Measurements from ENCODE around the gene THOC5. TPM values are rescaled to one million over a fixed set of nuclear protein-coding genes. Genes with fewer than 3 reads are reported as not detected.
A peak's percentile ranks its signal among the peaks of the same experiment; 100 is the strongest.
"Not testable (repeated sequence)": the region's sequence is repeated elsewhere in the genome, so short reads cannot be mapped to it uniquely, and the experiment has no call there.

The THOC5 gene
- total and polyA plus RNA-seq, 4 donors: 18.3 to 174 (median 55.6) TPM

DNA sequence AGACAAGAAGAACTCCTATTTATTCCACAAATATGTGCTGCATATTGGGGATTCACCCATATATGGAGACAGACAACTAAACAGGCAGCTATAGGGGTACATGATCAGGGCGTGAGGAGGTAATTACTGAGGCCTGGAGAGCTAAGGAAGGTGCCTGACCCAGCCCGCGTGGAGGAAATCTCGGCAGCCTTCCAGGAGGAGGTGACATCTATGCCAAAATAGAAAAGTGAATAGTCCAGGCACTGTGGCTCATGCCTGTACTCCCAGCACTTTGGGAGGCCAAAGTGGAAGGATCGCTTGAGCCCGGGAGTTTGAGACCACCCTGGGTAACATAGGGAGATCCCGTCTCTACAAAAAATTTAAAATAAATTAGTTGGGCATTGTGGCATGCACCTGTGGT lies 13.8 kb upstream of the THOC5 start:
- H3K36me3 ChIP-seq (ENCODE audit: control insufficient read depth in 1 of 2, insufficient read depth in 2 of 2, low read length in 1 of 2): peaks cover 0 to 3% of the 10 kb centered on the region in 2 donors
- whole genome bisulfite sequencing, 2 donors: 81 to 97% methylated on average over 7 of the region's 7 CpGs
- intact Hi-C loops (cut with DNase I): no loop called here

GRCh38 chr22:29566513-29566912 lies 13.0 kb upstream of the THOC5 start:
- H3K9me3 ChIP-seq (ENCODE audit: control insufficient read depth, low read length); ATAC-seq (ENCODE audit: low FRiP score); intact Hi-C loops (cut with DNase I); H3K36me3 ChIP-seq (ENCODE audit: control insufficient read depth in 1 of 2, insufficient read depth in 2 of 2, low read length in 1 of 2); H3K27me3 ChIP-seq (ENCODE audit: control insufficient read depth in 1 of 2, insufficient read depth in 2 of 2, low read length in 1 of 2); H3K4me1 ChIP-seq (ENCODE audit: control insufficient read depth in 1 of 2, insufficient read depth in 2 of 2, low read length in 2 of 2); DNase-seq; H3K27ac ChIP-seq (ENCODE audit: low read depth in 1 of 2, low read length in 2 of 2); H3K4me3 ChIP-seq (ENCODE audit: low read length in 2 of 2): not testable (repeated sequence)
- WGBS, 2 donors: 94 to 97% methylated on average over 7 of the region's 7 CpGs

More for the DNA sequence above, 13.8 kb upstream of the THOC5 start:
- no peak overlapping the region for H3K4me3 ChIP-seq (ENCODE audit: low read length in 2 of 2)
- no peaks in the 10 kb centered on the region for H3K27me3 ChIP-seq (ENCODE audit: control insufficient read depth in 1 of 2, insufficient read depth in 2 of 2, low read length in 1 of 2)
- ATAC-seq (ENCODE audit: low FRiP score): no peak
- no peak overlapping the region for H3K27ac ChIP-seq (ENCODE audit: low read depth in 1 of 2, low read length in 2 of 2)
- H3K4me1 ChIP-seq (ENCODE audit: control insufficient read depth in 1 of 2, insufficient read depth in 2 of 2, low read length in 2 of 2): no peaks in the 10 kb centered on the region
- no peak for DNase-seq
- no peaks in the 10 kb centered on the region for H3K9me3 ChIP-seq (ENCODE audit: control insufficient read depth, low read length)

- intact Hi-C loops (cut with DNase I): no loop called here
- Histone ChIP-seq H3K27ac (ENCODE audit: low read depth in 1 of 2, low read length in 2 of 2) (no peak overlapping the region), H3K27me3 (ENCODE audit: control insufficient read depth in 1 of 2, insufficient read depth in 2 of 2, low read length in 1 of 2) (no peaks in the 10 kb centered on the region), H3K36me3 (ENCODE audit: control insufficient read depth in 1 of 2, insufficient read depth in 2 of 2, low read length in 1 of 2) (peaks cover 0 to 4% of the 10 kb centered on the region in 2 donors), H3K4me3 (ENCODE audit: low read length in 2 of 2) (no peak overlapping the region), H3K9me3 (ENCODE audit: control insufficient read depth, low read length) (no peaks in the 10 kb centered on the region), H3K4me1 (ENCODE audit: control insufficient read depth in 1 of 2, insufficient read depth in 2 of 2, low read length in 2 of 2) (no peaks in the 10 kb centered on the region)
- WGBS, 2 donors: 74 to 84% methylated on average over 6 of the region's 6 CpGs
- DNase-seq (no peak), ATAC-seq (ENCODE audit: low FRiP score) (no peak)
Observed at GRCh38 chr22:29563652-29564460, 10.3 kb upstream of the THOC5 start.

DNA sequence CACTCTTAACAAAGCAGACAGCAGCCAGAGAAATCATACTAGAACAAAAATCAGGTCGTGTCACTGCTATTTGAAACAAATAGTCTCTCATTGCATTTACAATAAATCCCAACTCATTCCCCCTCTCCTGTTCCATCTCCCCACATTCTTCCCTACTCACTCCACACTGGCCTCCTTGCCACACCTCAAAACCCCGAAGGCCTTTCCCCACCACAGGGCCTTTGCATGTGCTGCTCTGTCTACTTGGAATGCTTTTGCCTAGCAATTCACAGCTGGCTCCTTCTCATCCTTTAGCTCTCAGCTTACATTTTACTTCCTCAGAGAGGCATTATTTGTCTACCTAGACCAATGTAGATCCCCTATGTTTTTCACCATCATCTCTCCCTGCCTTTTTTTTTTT lies 6.3 kb upstream of the THOC5 start:
- intact Hi-C loops (cut with DNase I): no loop called here
- Histone ChIP-seq H3K27ac (ENCODE audit: low read depth in 1 of 2, low read length in 2 of 2) (no peak overlapping the region), H3K36me3 (ENCODE audit: control insufficient read depth in 1 of 2, insufficient read depth in 2 of 2, low read length in 1 of 2) (peaks cover 0 to 6% of the 10 kb centered on the region in 2 donors), H3K4me3 (ENCODE audit: low read length in 2 of 2) (no peak overlapping the region), H3K27me3 (ENCODE audit: control insufficient read depth in 1 of 2, insufficient read depth in 2 of 2, low read length in 1 of 2) (no peaks in the 10 kb centered on the region), H3K9me3 (ENCODE audit: control insufficient read depth, low read length) (no peaks in the 10 kb centered on the region), H3K4me1 (ENCODE audit: control insufficient read depth in 1 of 2, insufficient read depth in 2 of 2, low read length in 2 of 2) (no peaks in the 10 kb centered on the region)
- 88 to 94% methylated on average over 2 of the region's 2 CpGs for WGBS, 2 donors
- ATAC-seq (ENCODE audit: low FRiP score) (no peak), DNase-seq (no peak)

DNA sequence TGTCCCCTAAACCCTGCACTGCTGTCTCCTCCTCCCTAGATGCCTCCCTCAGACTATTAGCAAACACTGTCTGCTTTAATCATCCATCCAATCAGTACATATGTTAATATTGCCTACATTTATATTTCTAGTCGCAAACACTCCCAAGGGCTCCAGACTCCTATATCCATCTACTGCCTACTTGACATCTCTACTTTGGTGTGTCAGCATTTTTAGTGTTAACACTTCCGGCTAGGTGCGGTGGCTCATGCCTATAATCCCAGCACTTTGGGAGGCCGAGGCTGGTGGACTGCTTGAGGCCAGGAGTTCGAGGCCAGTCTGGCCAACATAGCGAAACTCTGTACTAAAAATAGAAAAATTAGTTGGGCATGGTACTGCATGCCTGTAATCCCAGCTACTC lies 5.5 kb upstream of the THOC5 start:
- no peaks in the 10 kb centered on the region for H3K9me3 ChIP-seq (ENCODE audit: control insufficient read depth, low read length)
- no peak overlapping the region for H3K27ac ChIP-seq (ENCODE audit: low read depth in 1 of 2, low read length in 2 of 2)
- WGBS, 2 donors: 81 to 84% methylated on average over 6 of the region's 6 CpGs
- intact Hi-C loops (cut with DNase I): no loop called here
- no peaks in the 10 kb centered on the region for H3K27me3 ChIP-seq (ENCODE audit: control insufficient read depth in 1 of 2, insufficient read depth in 2 of 2, low read length in 1 of 2)
- no peaks in the 10 kb centered on the region for H3K4me1 ChIP-seq (ENCODE audit: control insufficient read depth in 1 of 2, insufficient read depth in 2 of 2, low read length in 2 of 2)
- peaks cover 0 to 6% of the 10 kb centered on the region in 2 donors for H3K36me3 ChIP-seq (ENCODE audit: control insufficient read depth in 1 of 2, insufficient read depth in 2 of 2, low read length in 1 of 2)
- ATAC-seq (ENCODE audit: low FRiP score) (no peak), DNase-seq (no peak)
- H3K4me3 ChIP-seq (ENCODE audit: low read length in 2 of 2): no peak overlapping the region

DNA sequence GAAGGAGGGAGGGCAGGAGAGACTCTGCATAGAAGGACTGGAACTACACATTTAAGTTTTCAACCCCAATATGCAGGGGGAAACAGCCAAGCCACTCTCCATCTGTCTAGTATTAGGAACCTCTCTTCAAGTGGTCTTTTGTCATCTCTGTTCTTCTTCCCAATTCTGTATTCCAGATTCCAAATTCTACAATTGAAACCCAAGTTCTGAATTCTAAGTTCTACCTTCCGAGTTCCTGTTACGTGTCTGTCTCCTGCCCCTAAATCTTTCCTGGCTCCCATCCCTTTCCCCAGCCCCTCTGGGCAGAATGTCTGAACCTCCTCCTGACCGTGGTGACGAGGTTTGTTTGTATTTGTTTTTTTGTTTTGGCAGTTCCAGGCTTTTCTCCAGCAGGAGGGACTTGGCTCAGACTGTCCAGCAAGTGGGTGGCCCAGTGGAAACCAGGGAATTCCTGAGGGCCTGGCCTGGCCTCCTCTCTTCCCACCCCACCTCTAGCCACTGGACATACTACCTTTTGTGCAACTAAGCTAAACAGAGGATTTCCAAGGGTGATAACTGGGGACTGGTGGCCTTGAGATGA lies 1.6 kb upstream of the THOC5 start:
- no peak overlapping the region for H3K4me3 ChIP-seq (ENCODE audit: low read length in 2 of 2)
- H3K27me3 ChIP-seq (ENCODE audit: control insufficient read depth in 1 of 2, insufficient read depth in 2 of 2, low read length in 1 of 2): no peaks in the 10 kb centered on the region
- no peaks in the 10 kb centered on the region for H3K9me3 ChIP-seq (ENCODE audit: control insufficient read depth, low read length)
- H3K27ac ChIP-seq (ENCODE audit: low read depth in 1 of 2, low read length in 2 of 2): no peak overlapping the region
- 26 to 34% methylated on average over 4 of the region's 4 CpGs for WGBS, 2 donors
- intact Hi-C loops (cut with DNase I): no loop called here
- ATAC-seq (ENCODE audit: low FRiP score) (no peak), DNase-seq (no peak)
- H3K4me1 ChIP-seq (ENCODE audit: control insufficient read depth in 1 of 2, insufficient read depth in 2 of 2, low read length in 2 of 2): no peaks in the 10 kb centered on the region
- peaks cover 0 to 2% of the 10 kb centered on the region in 2 donors for H3K36me3 ChIP-seq (ENCODE audit: control insufficient read depth in 1 of 2, insufficient read depth in 2 of 2, low read length in 1 of 2)

DNA sequence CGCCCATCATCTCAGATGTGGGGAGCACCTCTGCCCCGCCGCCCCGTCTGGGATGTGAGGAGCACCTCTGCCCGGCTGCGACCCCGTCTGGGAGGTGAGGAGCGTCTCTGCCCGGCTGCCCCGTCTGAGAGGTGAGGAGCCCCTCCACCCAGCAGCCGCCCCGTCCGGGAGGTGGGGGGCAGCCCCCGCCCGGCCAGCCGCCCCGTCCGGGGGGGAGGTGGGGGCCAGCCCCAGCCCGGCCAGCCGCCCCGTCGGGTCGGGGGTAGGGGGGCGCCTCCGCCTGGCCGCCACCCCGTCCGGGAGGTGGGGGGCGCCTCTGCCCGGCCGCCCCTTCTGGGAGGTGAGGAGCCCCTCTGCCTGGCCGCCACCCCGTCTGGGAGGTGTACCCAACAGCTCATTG lies 1.2 kb downstream of the THOC5 start:
- H3K27me3 ChIP-seq (ENCODE audit: control insufficient read depth in 1 of 2, insufficient read depth in 2 of 2, low read length in 1 of 2); H3K9me3 ChIP-seq (ENCODE audit: control insufficient read depth, low read length); H3K4me3 ChIP-seq (ENCODE audit: low read length in 2 of 2); ATAC-seq (ENCODE audit: low FRiP score); H3K4me1 ChIP-seq (ENCODE audit: control insufficient read depth in 1 of 2, insufficient read depth in 2 of 2, low read length in 2 of 2); H3K27ac ChIP-seq (ENCODE audit: low read depth in 1 of 2, low read length in 2 of 2); H3K36me3 ChIP-seq (ENCODE audit: control insufficient read depth in 1 of 2, insufficient read depth in 2 of 2, low read length in 1 of 2); intact Hi-C loops (cut with DNase I): not testable (repeated sequence)
- WGBS, 2 donors: 91 to 94% methylated on average over 18 to 33 of the region's 33 CpGs
- peak in 1 of 2 donors; percentile 46 for DNase-seq

DNA sequence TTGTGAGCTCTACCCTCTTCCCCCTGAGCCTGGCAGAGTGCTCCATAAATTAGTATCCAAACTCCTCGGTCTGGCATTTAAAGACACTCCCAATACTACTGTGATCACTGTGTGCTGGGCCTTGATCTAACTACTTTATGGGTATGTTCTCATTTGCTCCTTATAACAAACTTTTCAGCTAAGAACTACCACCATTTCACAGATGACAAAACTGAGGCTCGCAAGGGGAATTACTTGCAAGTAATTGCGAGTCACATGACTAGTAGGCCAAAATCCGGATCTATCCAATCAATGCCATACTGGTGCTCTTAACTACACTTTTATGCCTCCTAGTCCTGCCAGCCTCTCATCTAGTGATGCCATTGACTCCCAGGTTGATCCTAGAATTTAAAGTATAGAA lies 3.6 kb downstream of the THOC5 start:
- Histone ChIP-seq H3K27me3 (ENCODE audit: control insufficient read depth in 1 of 2, insufficient read depth in 2 of 2, low read length in 1 of 2) (no peaks in the 10 kb centered on the region), H3K4me3 (ENCODE audit: low read length in 2 of 2) (no peak overlapping the region), H3K27ac (ENCODE audit: low read depth in 1 of 2, low read length in 2 of 2) (no peak overlapping the region), H3K36me3 (ENCODE audit: control insufficient read depth in 1 of 2, insufficient read depth in 2 of 2, low read length in 1 of 2) (peaks cover 0 to 6% of the 10 kb centered on the region in 2 donors), H3K4me1 (ENCODE audit: control insufficient read depth in 1 of 2, insufficient read depth in 2 of 2, low read length in 2 of 2) (no peaks in the 10 kb centered on the region), H3K9me3 (ENCODE audit: control insufficient read depth, low read length) (no peaks in the 10 kb centered on the region)
- intact Hi-C loops (cut with DNase I): no loop called here
- DNase-seq (no peak), ATAC-seq (ENCODE audit: low FRiP score) (no peak)
- 91 to 95% methylated on average over 4 of the region's 4 CpGs for WGBS, 2 donors

DNA sequence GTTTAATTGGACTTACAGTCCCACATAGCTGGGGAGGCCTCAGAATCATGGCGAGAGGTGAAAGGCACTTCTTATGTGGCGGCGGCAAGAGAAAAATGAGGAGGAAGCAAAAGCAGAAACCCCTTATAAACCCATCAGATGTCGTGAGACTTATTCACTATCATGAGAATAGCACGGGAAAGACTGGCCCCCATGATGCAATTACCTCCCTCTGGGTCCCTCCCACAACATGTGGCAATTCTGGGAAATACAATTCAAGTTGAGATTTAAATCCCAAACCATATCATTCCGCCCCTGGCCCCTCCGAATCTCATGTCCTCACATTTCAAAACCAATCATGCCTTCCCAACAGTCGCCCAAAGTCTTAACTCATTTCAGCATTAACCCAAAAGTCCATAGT lies 8.5 kb downstream of the THOC5 start:
- H3K4me3 ChIP-seq (ENCODE audit: low read length in 2 of 2); DNase-seq; H3K4me1 ChIP-seq (ENCODE audit: control insufficient read depth in 1 of 2, insufficient read depth in 2 of 2, low read length in 2 of 2); H3K9me3 ChIP-seq (ENCODE audit: control insufficient read depth, low read length); intact Hi-C loops (cut with DNase I); H3K27me3 ChIP-seq (ENCODE audit: control insufficient read depth in 1 of 2, insufficient read depth in 2 of 2, low read length in 1 of 2); ATAC-seq (ENCODE audit: low FRiP score); H3K27ac ChIP-seq (ENCODE audit: low read depth in 1 of 2, low read length in 2 of 2): not testable (repeated sequence)
- 87% methylated on average over 8 of the region's 8 CpGs for WGBS, 2 donors
- H3K36me3 ChIP-seq (ENCODE audit: control insufficient read depth in 1 of 2, insufficient read depth in 2 of 2, low read length in 1 of 2): peaks cover 2 to 13% of the 10 kb centered on the region in 2 donors

Measured in aorta (tissue), 5 donors.